Esophagus muscularis mucosa (tissue), 4 donors: ENCODE data around the gene FAM193A.

ENCODE experiments used
- CTCF ChIP-seq, 3 experiments: fragments of 200-600 bp in 2 of 3; fragments of 450-650 bp in 1 of 3; sonication (generic) in 2 of 3; IDR thresholded peaks; one replicate each; pipeline ENCODE4 v1.5.1; 2017 to 2019; ENCODE audit warnings: antibody characterized with exemption in 3 of 3, mild to moderate bottlenecking in 2 of 3, moderate library complexity in 1 of 3
- EP300 ChIP-seq: sonication (generic); formaldehyde crosslinking; IDR thresholded peaks from one replicate; pipeline ENCODE4 v1.6.1; 2017; ENCODE audit warnings: antibody characterized with exemption
- POLR2A ChIP-seq: fragments of 450-650 bp; IDR thresholded peaks from one replicate; pipeline ENCODE4 v1.6.1; 2017; ENCODE audit warnings: antibody characterized with exemption, moderate library complexity, mild to moderate bottlenecking, low read depth
- POLR2AphosphoS5 ChIP-seq, 2 donors: sonication (generic); formaldehyde crosslinking; IDR thresholded peaks; one replicate each; pipeline ENCODE4 v1.6.1; 2017; ENCODE audit warnings: antibody characterized with exemption in 2 of 2

- no peak for TF ChIP-seq CTCF (IDR thresholded peaks at IDR 0.05)
- no peak for TF ChIP-seq POLR2AphosphoS5 (IDR thresholded peaks at IDR 0.05)
- no peak for TF ChIP-seq EP300
- no peak for TF ChIP-seq POLR2A
These were observed 101.6 kb downstream of the FAM193A start for GRCh38 chr4:2637956-2638552.
